Lung (tissue), 12 donors: ENCODE measurements around the gene DEPP1. TPM values are rescaled to one million over a fixed set of nuclear protein-coding genes. Genes with fewer than 3 reads are reported as not detected.

Experiments
- ATAC-seq: fragments of 200-7000 bp; cut with Tn5 transposase; one replicate; pipeline ENCODE4 v1.9.1; 2020; ENCODE audit warnings: moderate number of reproducible peaks; ENCODE audit not compliant: insufficient read depth, low FRiP score
- DNase-seq, 3 donors: peaks; one replicate each; pipeline ENCODE4 v3.0.0-alpha.2; 2013 to 2017
- H3K27ac ChIP-seq, 2 donors: one replicate each; pipeline ENCODE4 v1.5.1; 2013; ENCODE audit warnings: mild to moderate bottlenecking in 2 of 2, moderate library complexity in 2 of 2, control low read depth in 1 of 2, inconsistent platforms in 1 of 2, low read depth in 1 of 2, low read length in 1 of 2
- H3K27me3 ChIP-seq, 3 donors: one replicate each; pipeline ENCODE4 v1.5.1; 2013; ENCODE audit warnings: low read length in 2 of 3; ENCODE audit not compliant: control insufficient read depth in 3 of 3, insufficient read depth in 3 of 3
- H3K36me3 ChIP-seq, 4 donors: one replicate each; pipeline ENCODE4 v1.5.1; 2013; ENCODE audit warnings: low read length in 4 of 4, mild to moderate bottlenecking in 1 of 4, moderate library complexity in 1 of 4; ENCODE audit not compliant: control insufficient read depth in 4 of 4, insufficient read depth in 4 of 4
- H3K4me1 ChIP-seq, 5 donors: one replicate each; pipeline ENCODE4 v1.5.1; 2013; ENCODE audit warnings: low read length in 5 of 5, mild to moderate bottlenecking in 2 of 5, moderate library complexity in 1 of 5; ENCODE audit not compliant: control insufficient read depth in 5 of 5, insufficient read depth in 5 of 5
- H3K4me3 ChIP-seq: one replicate; pipeline ENCODE4 v1.5.1; 2013; ENCODE audit warnings: mild to moderate bottlenecking, control low read depth, moderate library complexity
- H3K9ac ChIP-seq, 2 donors: one replicate each; pipeline ENCODE4 v1.5.1; 2013; ENCODE audit warnings: low read length in 2 of 2, control low read depth in 1 of 2; ENCODE audit not compliant: insufficient read depth in 1 of 2
- H3K9me3 ChIP-seq, 4 donors: one replicate each; pipeline ENCODE4 v1.5.1; 2013; ENCODE audit warnings: low read length in 3 of 4, mild to moderate bottlenecking in 1 of 4, moderate library complexity in 1 of 4; ENCODE audit not compliant: control insufficient read depth in 4 of 4, insufficient read depth in 3 of 4
- WGBS, 2 donors: extraction: QIAGEN DNeasy Blood & Tissue Kit; methylation state at CpG; one replicate each; pipeline ENCODE4 v1.1.7; 2013; 5-methylcytosine and 5-hydroxymethylcytosine counted together
- polyA plus RNA-seq, 2 donors: library from polyadenylated mRNA; stranded (reverse); fragments of 200-250 nt; gene quantifications; one replicate each; pipeline ENCODE4 v1.2.1, GENCODE V29; 2013
- total RNA-seq, 2 donors: library from RNA; depleted of rRNA in 1 of 2; stranded (reverse); fragments of >200 nt in 1 of 2; gene quantifications; one replicate each; pipeline ENCODE4 v1.2.1, GENCODE V29; 2014 to 2021
- TF ChIP-seq, protein P1 (sequence below): IDR thresholded peaks from 2 replicates; pipeline ENCODE4 v1.5.1; 2012; ENCODE audit warnings: mild to moderate bottlenecking; ENCODE audit errors: control extremely low read depth, extremely low read depth
- donor health status: control.
- donor health status: control.
- donor health status: Bipolar disorder and iron deficiency.
- donor health status: healthy.
- donor health status: DM: yes; HTN: yes; CAD: no.

DEPP1 gene
- total and polyA plus RNA-seq, 4 donors = 37.0 to 149 (median 70.1) TPM

DNA sequence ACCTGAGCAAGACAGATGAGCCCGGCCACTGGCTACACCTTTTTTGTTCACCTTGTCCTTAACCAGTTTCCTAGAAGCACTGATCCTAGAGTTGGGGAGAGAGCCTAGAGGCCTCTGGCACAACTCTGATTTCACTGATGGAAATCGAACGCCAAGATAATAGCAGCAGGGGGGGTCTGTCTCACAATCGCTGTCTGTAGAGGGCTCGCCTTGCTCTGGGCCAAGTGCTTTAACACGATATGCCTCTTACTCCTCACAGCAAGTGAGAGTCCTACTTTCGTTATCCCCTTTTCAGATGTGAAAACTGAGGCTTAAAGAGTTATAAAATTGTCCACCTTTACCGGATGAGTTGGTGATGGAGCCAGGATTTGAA lies 18.5 kb downstream of the DEPP1 start:
- Histone ChIP-seq H3K36me3 (peaks cover 0 to 3% (median under 1%) of the 10 kb centered on the region in 4 donors), H3K9ac (no peak overlapping the region), H3K27me3 (no peaks in the 10 kb centered on the region), H3K27ac (peak overlapping the region; percentile 76 to 99), H3K4me3 (peak overlapping the region; percentile 60), H3K9me3 (no peaks in the 10 kb centered on the region), H3K4me1 (peaks cover 9 to 31% (median 21%) of the 10 kb centered on the region in 5 donors)
- TF ChIP-seq, protein P1, sequence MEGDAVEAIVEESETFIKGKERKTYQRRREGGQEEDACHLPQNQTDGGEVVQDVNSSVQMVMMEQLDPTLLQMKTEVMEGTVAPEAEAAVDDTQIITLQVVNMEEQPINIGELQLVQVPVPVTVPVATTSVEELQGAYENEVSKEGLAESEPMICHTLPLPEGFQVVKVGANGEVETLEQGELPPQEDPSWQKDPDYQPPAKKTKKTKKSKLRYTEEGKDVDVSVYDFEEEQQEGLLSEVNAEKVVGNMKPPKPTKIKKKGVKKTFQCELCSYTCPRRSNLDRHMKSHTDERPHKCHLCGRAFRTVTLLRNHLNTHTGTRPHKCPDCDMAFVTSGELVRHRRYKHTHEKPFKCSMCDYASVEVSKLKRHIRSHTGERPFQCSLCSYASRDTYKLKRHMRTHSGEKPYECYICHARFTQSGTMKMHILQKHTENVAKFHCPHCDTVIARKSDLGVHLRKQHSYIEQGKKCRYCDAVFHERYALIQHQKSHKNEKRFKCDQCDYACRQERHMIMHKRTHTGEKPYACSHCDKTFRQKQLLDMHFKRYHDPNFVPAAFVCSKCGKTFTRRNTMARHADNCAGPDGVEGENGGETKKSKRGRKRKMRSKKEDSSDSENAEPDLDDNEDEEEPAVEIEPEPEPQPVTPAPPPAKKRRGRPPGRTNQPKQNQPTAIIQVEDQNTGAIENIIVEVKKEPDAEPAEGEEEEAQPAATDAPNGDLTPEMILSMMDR = no peak
- no peak for ATAC-seq
- DNase-seq = no peak
- 40 to 58% methylated on average over 8 of the region's 8 CpGs for whole genome bisulfite sequencing, 2 donors

DNA sequence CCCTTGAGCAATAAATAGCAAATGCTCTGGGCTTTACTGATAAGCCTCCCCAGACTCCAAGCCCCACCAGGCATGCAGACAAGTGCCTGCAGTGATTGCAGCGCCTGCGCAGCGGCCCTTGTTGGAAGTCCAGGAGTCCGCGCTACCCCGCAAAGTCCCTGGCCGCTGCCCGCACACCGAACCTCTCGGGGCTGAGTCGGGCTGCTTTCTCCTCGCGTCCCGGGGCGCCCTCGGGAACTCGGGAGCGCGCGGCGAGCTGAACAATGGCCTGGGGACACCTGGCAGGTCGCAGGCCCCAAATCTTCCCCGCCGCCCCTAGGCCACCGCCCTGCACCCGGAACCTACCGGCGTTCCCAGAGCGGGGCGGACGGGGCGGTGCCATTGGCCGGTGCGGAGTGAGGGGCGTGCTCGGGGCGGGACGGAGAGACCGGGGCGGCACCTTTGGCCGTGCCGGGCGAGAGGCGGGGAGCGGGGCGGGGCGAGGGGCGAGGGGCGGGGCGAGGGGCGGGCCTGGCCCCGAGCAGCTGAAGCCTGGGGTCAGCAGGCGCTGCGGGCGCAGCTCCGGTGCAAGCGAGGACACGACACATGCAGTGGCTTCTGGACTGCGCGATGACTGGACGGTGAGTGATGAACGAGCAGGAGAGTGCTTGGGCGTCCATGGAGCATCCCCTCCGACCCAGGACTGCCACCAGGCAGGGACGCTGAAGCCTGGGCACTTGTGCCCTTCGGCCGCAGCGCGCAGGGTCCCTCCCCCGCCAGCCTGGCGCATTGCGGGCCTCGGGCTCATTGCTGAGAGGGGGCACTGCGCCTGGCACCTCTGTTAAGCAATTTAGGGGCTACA lies 19.1 kb downstream of the DEPP1 start, which contains the start of gene RASSF4:
RASSF4 (plus strand) TSS at position 556 of the 841 bp plus-strand sequence. CDS start 10,401 bp downstream, outside the sequence.
- Histone ChIP-seq H3K27me3 (no peaks in the 10 kb centered on the region), H3K36me3 (peaks cover 0 to 3% (median under 1%) of the 10 kb centered on the region in 4 donors), H3K27ac (peak within 1 kb of the TSS; percentile 99), H3K4me3 (peak within 1 kb of the TSS; percentile 65), H3K4me1 (peaks cover 5 to 30% (median 16%) of the 10 kb centered on the region in 5 donors), H3K9me3 (no peaks in the 10 kb centered on the region), H3K9ac (peak within 1 kb of the TSS in 1 of 2 donors; percentile 63)
- DNase-seq (peak; percentile 86 to 90 (median 87)), ATAC-seq (peak; percentile 97)
- WGBS, 2 donors = 1% methylated on average over 52 to 74 of the region's 74 CpGs
- TF ChIP-seq, protein P1 = no peak

DNA sequence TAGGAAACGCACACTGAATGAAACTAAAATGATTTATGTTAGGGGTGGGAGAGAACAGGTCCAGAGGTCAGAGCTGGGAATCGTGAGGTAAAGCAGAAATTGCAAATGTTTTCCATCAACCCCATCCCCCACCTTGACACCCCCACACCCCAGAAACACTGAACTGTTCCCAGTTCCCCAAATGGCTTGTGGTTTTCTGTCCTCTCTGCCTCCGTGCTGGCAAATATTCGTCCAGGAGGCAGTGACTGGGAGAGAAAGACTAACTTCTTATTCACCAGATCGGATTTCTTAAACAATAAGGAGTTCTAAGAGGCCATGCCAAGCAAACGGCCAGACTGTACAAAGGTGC lies 19.7 kb downstream of the DEPP1 start:
- H3K27ac ChIP-seq = peak overlapping the region; percentile 95 to 99
- H3K36me3 ChIP-seq = peaks cover 0 to 3% (median under 1%) of the 10 kb centered on the region in 4 donors
- ATAC-seq = no peak
- no peak for DNase-seq
- TF ChIP-seq, protein P1 = no peak
- H3K9me3 ChIP-seq = no peaks in the 10 kb centered on the region
- H3K4me1 ChIP-seq = peaks cover 3 to 25% (median 16%) of the 10 kb centered on the region in 5 donors
- peak overlapping the region in 1 of 2 donors; percentile 63 for H3K9ac ChIP-seq
- 5 to 6% methylated on average over 6 of the region's 6 CpGs for WGBS, 2 donors
- peak overlapping the region; percentile 65 for H3K4me3 ChIP-seq
- H3K27me3 ChIP-seq = no peaks in the 10 kb centered on the region
